Measurements from ENCODE around the gene USP40.

The USP40 gene

DNA sequence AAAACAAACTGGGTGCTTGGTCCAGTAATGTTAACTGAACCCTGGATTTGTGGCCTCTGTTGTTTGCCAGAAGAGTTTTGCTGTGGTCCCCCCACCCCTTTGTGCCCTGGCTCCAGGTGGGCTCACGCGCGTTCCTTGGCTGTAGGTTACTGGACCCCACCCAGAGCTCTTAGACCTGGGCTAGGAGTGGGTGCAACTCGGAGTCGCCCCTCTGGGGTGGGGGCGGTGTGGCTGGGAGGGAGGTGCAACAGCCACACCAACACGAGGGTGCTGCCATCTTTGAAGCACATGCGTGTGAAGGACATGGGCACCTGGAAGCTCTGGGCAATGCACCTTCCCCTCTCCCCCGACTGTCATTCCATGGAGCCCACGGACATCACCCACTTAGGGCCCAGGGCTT, 92.7 kb downstream of the USP40 start:
- DNase-seq (ENCODE audit: low spot score), result no peak
- in situ Hi-C loops (cut with MboI; ENCODE audit: low pct_unique_long_range_greater_than_20kb, low sequenced_read_pairs, unreplicated experiment), result no loop called here
- TF ChIP-seq, protein P1, sequence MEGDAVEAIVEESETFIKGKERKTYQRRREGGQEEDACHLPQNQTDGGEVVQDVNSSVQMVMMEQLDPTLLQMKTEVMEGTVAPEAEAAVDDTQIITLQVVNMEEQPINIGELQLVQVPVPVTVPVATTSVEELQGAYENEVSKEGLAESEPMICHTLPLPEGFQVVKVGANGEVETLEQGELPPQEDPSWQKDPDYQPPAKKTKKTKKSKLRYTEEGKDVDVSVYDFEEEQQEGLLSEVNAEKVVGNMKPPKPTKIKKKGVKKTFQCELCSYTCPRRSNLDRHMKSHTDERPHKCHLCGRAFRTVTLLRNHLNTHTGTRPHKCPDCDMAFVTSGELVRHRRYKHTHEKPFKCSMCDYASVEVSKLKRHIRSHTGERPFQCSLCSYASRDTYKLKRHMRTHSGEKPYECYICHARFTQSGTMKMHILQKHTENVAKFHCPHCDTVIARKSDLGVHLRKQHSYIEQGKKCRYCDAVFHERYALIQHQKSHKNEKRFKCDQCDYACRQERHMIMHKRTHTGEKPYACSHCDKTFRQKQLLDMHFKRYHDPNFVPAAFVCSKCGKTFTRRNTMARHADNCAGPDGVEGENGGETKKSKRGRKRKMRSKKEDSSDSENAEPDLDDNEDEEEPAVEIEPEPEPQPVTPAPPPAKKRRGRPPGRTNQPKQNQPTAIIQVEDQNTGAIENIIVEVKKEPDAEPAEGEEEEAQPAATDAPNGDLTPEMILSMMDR (IDR thresholded peaks at IDR 0.05; ENCODE audit: extremely low read depth, insufficient read depth, missing control alignments), result no peak

DNA sequence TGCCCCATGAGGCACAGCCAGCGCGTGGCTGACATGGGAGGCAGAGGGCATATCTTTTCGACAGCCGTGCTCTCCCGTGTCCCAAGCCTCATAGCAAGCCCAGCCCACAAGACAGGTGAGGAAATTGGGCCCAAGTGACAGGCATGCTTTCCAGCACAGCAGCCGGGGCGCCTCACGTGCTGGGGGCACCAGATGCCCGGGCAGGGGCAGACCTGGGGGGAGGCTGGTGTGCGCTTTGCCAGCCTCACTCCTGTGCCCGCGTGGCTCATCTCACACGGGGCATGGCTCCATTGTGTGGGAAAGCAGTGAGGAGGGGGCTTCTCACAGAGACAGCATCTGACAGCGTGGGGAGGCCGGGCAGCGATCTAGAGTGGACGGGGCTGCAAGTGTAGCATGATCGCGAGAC, 93.2 kb downstream of the USP40 start:
- in situ Hi-C loops (cut with MboI; ENCODE audit: low pct_unique_long_range_greater_than_20kb, low sequenced_read_pairs, unreplicated experiment), result no loop called here
- TF ChIP-seq, protein P1 (IDR thresholded peaks at IDR 0.05; ENCODE audit: extremely low read depth, insufficient read depth, missing control alignments), result no peak

DNA sequence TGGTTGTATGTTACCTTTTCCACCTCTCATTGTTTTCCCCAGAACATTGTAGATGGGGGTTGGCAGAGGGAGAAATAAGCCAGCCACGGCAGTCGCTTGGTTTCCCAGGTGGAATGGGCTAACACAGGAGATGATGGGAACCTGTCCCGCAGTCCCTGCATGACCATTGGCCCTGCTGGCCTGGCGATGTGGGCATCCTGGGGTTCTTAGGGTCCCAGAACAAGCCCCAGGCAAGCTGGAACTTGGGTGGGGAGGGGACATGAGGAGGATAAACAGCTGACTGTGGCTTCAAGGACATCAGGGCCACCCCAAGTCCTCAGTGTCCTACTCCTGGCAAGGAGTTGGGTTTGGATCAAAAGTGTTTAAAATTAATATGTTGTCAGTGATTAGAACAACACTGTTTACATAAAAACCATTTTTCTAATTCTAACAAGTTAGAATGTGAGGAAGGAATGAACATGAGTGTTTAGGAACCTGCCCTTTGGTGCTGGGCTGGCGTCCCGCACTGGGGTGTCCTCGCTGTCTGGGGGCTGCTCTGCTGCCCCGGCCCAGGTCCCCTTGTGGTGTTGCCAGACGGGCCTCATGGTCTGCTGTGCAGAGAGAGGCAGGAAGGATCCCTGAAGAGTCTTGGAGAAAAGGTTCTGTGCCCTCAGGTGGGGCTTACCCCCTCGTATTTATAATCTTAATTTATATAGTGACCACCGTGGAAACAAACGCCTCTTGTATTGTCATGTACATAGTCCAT, 95.1 kb downstream of the USP40 start:
- in situ Hi-C loops (cut with MboI; ENCODE audit: low pct_unique_long_range_greater_than_20kb, low sequenced_read_pairs, unreplicated experiment), result no loop called here
- DNase-seq (ENCODE audit: low spot score), result no peak
- TF ChIP-seq, protein P1 (IDR thresholded peaks at IDR 0.05; ENCODE audit: extremely low read depth, insufficient read depth, missing control alignments), result no peak

More for the DNA sequence above, 93.2 kb downstream of the USP40 start:
- DNase-seq (ENCODE audit: low spot score), result no peak

DNA sequence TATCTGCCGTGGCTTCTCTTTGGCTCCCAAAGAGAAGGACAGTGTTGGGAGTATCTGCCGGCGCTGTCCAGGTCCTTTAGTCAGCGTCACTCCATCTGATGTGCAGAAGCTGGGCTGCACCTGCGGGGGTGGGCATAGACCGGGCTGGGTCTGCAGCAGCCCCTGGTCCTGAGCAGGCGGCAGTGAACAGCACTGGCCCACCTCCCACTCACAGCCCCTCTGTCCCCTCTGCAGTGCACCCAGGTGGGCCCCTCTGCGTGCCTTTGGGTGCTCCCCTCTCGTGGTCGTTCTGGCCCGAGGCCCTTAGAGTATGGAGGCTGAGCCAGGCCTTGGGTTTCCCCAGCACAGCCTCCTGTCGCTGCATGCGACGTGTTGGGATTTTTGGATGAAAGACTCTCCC, 95.7 kb downstream of the USP40 start:
- no peak for DNase-seq (ENCODE audit: low spot score)
- TF ChIP-seq, protein P1 (IDR thresholded peaks at IDR 0.05; ENCODE audit: extremely low read depth, insufficient read depth, missing control alignments), result no peak
- in situ Hi-C loops (cut with MboI; ENCODE audit: low pct_unique_long_range_greater_than_20kb, low sequenced_read_pairs, unreplicated experiment), result no loop called here

DNA sequence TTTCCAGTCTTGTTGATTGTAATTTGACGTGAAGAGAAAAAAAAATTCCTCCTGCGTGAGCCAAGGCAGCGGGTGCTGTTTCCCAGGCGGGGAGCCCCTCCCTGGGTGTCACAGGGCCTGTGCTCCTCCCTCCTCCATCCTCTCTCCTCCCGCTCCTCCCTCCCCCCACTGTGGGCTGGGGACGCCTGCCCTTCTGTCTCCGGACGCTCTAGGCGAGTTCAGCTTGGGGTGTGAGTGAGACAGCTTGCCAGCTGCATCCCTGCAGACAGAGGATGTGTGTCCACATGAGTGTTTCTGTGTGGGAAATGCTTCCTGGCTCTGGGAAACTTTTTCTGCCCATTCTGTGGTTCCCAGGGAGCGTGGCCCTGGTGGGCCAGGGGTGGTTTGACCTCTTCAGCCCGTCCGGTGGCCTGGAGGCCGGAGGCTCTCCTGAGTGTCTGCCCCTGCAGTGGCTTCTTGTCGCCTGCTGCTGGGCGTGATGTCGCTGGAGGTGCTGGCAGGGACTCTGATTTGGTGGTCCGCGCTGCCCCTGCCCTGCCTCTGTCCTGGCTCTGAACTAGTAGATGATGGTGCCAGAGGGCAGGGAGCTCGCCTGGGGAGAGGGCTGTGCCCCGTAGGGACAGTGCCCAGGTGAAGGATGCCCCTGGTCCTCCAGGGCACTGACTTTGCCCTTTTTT, 96.4 kb downstream of the USP40 start:
- no peak for DNase-seq (ENCODE audit: low spot score)
- in situ Hi-C loops (cut with MboI; ENCODE audit: low pct_unique_long_range_greater_than_20kb, low sequenced_read_pairs, unreplicated experiment), result no loop called here
- TF ChIP-seq, protein P1 (IDR thresholded peaks at IDR 0.05; ENCODE audit: extremely low read depth, insufficient read depth, missing control alignments), result no peak

DNA sequence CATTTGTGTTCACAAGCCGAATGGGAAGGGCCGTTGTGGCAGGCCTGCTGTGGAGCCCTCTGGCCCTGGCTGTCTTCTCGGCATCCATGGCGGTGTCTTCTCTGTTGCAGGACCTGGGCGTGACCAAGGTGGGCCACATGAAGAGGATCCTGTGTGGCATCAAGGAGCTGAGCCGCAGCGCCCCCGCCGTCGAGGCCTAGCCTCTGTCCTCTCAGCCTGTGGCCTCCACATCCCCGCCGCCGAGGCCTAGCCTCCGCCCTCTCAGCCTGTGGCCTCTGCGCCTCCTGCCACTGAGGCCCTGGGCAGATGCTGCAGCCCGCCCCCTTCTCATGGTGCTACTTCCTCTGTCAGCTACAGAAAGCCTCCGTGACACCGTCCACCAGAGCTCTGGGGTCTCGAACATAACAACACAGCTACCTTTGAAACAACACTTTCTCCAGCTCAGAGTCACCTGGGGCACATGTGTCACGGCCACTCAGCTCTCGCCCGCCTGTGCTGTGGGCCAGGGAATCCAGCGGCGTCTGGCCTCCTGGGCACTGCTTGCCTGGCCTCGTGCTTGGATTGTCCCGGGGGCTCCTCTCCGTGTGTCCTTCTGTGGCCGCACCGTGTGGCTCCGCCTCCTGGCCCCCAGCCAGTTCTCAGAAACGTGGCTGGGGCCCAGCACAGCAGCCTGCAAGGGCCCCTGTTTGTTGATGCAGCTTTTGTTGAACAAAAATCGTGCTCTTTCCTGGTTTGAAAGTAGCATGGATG, 97.1 kb downstream of the USP40 start:
- DNase-seq (ENCODE audit: low spot score), result no peak
- in situ Hi-C loops (cut with MboI; ENCODE audit: low pct_unique_long_range_greater_than_20kb, low sequenced_read_pairs, unreplicated experiment), result no loop called here
- TF ChIP-seq, protein P1 (IDR thresholded peaks at IDR 0.05; ENCODE audit: extremely low read depth, insufficient read depth, missing control alignments), result no peak

Measured in GM13977 (cell line).